Raji (cell line): ENCODE data around the gene C1GALT1.

ENCODE experiments used
- POLR2A ChIP-seq: IDR thresholded peaks from 2 replicates; pipeline ENCODE4 v1.6.1; 2011; ENCODE audit warnings: low read depth, low read length, control low read depth; ENCODE audit not compliant: insufficient read depth

Gene C1GALT1

GRCh38 chr7:7276161-7276560, 93.8 kb downstream of the C1GALT1 start:
- no peak for TF ChIP-seq POLR2A

- no peak for TF ChIP-seq POLR2A
Observed at GRCh38 chr7:7290429-7291122, 108.2 kb downstream of the C1GALT1 start.

- no peak for TF ChIP-seq POLR2A
Observed at GRCh38 chr7:7292085-7292484, 109.7 kb downstream of the C1GALT1 start.

GRCh38 chr7:7292608-7293007, 110.3 kb downstream of the C1GALT1 start:
- no peak for TF ChIP-seq POLR2A

DNA sequence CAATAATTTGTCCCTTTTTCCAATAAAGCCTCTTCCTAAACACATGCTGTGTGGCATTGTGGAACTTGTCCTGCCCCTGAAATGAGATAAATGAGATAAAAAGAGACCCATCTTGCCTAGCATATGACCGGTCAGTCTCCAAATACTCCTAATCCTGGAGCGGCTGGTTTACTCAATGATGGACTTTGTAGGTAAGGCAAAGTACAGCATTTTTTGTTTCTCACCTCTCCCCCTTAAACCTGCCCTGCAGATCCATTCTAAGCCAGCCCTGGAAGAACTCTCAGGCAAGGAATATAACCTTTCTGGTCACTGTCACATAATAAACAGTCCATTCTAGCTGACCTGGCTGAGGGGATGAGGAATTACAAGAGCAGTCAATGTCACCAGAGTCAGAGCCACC, 110.7 kb downstream of the C1GALT1 start:
- no peak for TF ChIP-seq POLR2A

- TF ChIP-seq POLR2A = no peak
Observed at GRCh38 chr7:7294911-7295310, 112.6 kb downstream of the C1GALT1 start.
